Transverse colon (tissue), 4 donors: ENCODE measurements around the gene BBS1. TPM values are rescaled to one million over a fixed set of nuclear protein-coding genes. Genes with fewer than 3 reads are reported as not detected.
A peak's percentile ranks its signal among the peaks of the same experiment; 100 is the strongest.
"Not testable (repeated sequence)": the region's sequence is repeated elsewhere in the genome, so short reads cannot be mapped to it uniquely, and the experiment has no call there.

Experiments
- DNase-seq: peaks from one replicate; pipeline ENCODE4 v3.0.0-alpha.2; 2019
- H3K27ac ChIP-seq, 4 donors: fragments of 200-600 bp; sonication (generic); 2 replicates each; pipeline ENCODE4 v1.5.1; 2016 to 2018; ENCODE audit warnings: inconsistent platforms in 4 of 4
- H3K27me3 ChIP-seq: fragments of 200-600 bp; sonication (generic); 2 replicates; pipeline ENCODE4 v1.5.1; 2017; ENCODE audit warnings: inconsistent platforms
- H3K36me3 ChIP-seq, 4 donors: fragments of 200-600 bp; sonication (generic); 2 replicates each; pipeline ENCODE4 v1.5.1; 2017 to 2019; ENCODE audit warnings: inconsistent platforms in 4 of 4
- H3K4me1 ChIP-seq, 4 donors: fragments of 200-600 bp; sonication (generic); 2 replicates each; pipeline ENCODE4 v1.5.1; 2017 to 2020; ENCODE audit warnings: inconsistent platforms in 4 of 4
- H3K4me3 ChIP-seq, 4 donors: fragments of 200-600 bp; sonication (generic); 1 replicate in 1 of 4; 2 replicates in 3 of 4; pipeline versions ENCODE4 v1.5.1 to v1.6.1; 2017 to 2019; ENCODE audit warnings: inconsistent platforms in 4 of 4
- H3K9me3 ChIP-seq, 2 donors: fragments of 200-600 bp; sonication (generic); 2 replicates each; pipeline ENCODE4 v1.5.1; 2017 to 2019; ENCODE audit warnings: inconsistent platforms in 2 of 2
- EP300 ChIP-seq: sonication (generic); formaldehyde crosslinking; IDR thresholded peaks from one replicate; pipeline ENCODE4 v1.6.1; 2017; ENCODE audit warnings: antibody characterized with exemption, low read depth
- POLR2A ChIP-seq: fragments of 450-650 bp; IDR thresholded peaks from one replicate; pipeline ENCODE4 v1.6.1; 2016; ENCODE audit warnings: antibody characterized with exemption, mild to moderate bottlenecking, moderate library complexity
- POLR2AphosphoS5 ChIP-seq, 3 donors: sonication (generic); formaldehyde crosslinking; IDR thresholded peaks; one replicate each; pipeline ENCODE4 v1.6.1; 2016; ENCODE audit warnings: antibody characterized with exemption in 3 of 3
- WGBS, 2 donors: methylation state at CpG; one replicate each; pipeline ENCODE4 v1.1.5; 2018; ENCODE audit warnings: low coverage in 1 of 2; 5-methylcytosine and 5-hydroxymethylcytosine counted together
- in situ Hi-C, 4 donors: fragments of 200-750 bp; cut with MboI; loops; one replicate each; pipeline versions ENCODE4 v1.15.0 to v1.15.1; 2017; ENCODE audit warnings: low sequenced_read_pairs in 3 of 4, low pct_ligation_motif_present in 1 of 4, low pct_unique_long_range_greater_than_20kb in 1 of 4
- intact Hi-C: fragments of 100-400 bp; cut with DNase I; formaldehyde crosslinking; loops from one replicate; pipeline ENCODE4 v1.15.1; 2023; ENCODE audit warnings: low total_unique reads
- total RNA-seq, 4 donors: library from RNA; depleted of rRNA; stranded (reverse); fragments of >200 nt; gene quantifications; one replicate each; pipeline ENCODE4 v1.1.0, GENCODE V29; 2016
- TF ChIP-seq, protein P1 (sequence below), 5 experiments: fragments of 200-600 bp in 3 of 5; fragments of 450-650 bp in 2 of 5; sonication (generic) in 3 of 5; IDR thresholded peaks; 1 replicate in 2 of 5; 2 replicates in 3 of 5; pipeline ENCODE4 v1.5.1; 2016 to 2017; ENCODE audit warnings: antibody characterized with exemption in 5 of 5, inconsistent platforms in 3 of 5, mild to moderate bottlenecking in 2 of 5, moderate library complexity in 1 of 5

BBS1 gene
- total RNA-seq, 4 donors from 2014 or later = 33.3 to 146 (median 56.0) TPM

DNA sequence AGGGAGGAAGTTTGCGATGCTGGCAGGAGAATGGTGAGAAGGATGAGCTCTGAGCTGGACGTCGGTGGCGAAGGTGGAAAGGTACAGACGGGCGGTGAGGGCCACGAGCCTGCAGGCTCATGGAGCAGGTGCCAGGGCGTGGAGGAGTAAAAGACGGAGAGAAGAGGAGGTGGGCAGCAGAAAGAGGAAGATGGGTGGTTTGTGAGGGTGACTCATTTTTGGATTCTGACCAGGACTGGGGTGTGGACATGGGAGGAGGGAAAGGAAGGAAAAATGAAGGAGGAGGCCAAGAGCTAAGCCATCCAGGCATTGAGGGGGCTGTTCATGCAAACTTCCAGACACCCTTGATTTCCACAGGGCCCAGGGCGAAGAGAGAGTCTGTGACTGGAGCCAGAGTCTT lies 31.9 kb downstream of the BBS1 start:
- in situ Hi-C loops = no loop called here
- H3K4me1 ChIP-seq = peaks cover 6 to 30% (median 19%) of the 10 kb centered on the region in 4 donors
- 84% methylated on average over 9 to 10 of the region's 10 CpGs for WGBS, 2 donors
- DNase-seq = no peak
- peaks cover 7% of the 10 kb centered on the region for H3K27me3 ChIP-seq
- no peaks in the 10 kb centered on the region for H3K36me3 ChIP-seq
- H3K4me3 ChIP-seq = no peak overlapping the region
- TF ChIP-seq, protein P1, sequence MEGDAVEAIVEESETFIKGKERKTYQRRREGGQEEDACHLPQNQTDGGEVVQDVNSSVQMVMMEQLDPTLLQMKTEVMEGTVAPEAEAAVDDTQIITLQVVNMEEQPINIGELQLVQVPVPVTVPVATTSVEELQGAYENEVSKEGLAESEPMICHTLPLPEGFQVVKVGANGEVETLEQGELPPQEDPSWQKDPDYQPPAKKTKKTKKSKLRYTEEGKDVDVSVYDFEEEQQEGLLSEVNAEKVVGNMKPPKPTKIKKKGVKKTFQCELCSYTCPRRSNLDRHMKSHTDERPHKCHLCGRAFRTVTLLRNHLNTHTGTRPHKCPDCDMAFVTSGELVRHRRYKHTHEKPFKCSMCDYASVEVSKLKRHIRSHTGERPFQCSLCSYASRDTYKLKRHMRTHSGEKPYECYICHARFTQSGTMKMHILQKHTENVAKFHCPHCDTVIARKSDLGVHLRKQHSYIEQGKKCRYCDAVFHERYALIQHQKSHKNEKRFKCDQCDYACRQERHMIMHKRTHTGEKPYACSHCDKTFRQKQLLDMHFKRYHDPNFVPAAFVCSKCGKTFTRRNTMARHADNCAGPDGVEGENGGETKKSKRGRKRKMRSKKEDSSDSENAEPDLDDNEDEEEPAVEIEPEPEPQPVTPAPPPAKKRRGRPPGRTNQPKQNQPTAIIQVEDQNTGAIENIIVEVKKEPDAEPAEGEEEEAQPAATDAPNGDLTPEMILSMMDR (IDR thresholded peaks at IDR 0.05) = no peak
- TF ChIP-seq EP300 = no peak
- no peak for TF ChIP-seq POLR2AphosphoS5 (IDR thresholded peaks at IDR 0.05)
- no peak for TF ChIP-seq POLR2A
- H3K9me3 ChIP-seq = no peaks in the 10 kb centered on the region
- intact Hi-C loops = no loop called here
- H3K27ac ChIP-seq = no peak overlapping the region

DNA sequence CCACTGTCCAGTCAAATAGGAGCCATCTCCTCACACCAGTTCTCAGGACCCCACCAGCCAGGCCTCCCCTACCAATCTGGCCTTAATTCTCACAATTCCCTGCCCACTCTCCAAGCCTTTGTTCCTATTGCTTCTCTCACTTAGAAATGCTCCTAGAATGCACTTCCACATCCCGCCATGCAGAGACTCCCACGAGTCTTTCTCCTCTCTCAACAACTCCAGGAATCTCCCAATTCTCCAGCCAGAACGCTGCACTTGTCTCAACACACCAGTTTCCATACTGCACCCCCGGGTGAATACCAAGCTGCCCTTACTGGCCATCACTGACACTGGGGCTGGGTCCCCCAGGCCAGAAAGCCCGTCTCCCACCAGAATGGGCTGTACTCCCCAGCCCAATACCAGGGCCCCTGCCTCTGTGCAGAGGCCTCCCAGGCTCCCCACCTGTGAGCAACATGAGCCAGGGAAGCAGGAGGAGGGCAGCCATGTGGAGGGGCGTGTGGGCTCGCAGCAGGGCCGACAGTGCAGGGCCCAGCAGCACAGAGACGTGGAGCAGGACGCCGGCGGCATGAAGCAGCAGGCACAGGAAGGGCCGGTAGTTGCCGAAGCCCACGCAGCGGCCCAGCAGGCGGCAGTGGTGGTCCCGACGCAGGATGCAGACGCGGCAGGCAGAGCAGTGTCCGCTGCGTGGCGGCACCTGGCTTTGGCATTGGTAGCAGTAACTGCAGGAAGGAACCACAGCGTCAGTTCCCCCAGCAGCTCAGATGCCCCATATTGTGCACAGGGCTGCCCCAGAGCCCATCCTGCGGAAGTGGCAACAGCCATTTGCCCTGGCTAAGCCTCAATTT lies 33.0 kb downstream of the BBS1 start:
- no peaks in the 10 kb centered on the region for H3K36me3 ChIP-seq
- H3K4me3 ChIP-seq = no peak overlapping the region
- H3K4me1 ChIP-seq = peaks cover 6 to 30% (median 19%) of the 10 kb centered on the region in 4 donors
- H3K27me3 ChIP-seq = peaks cover 11% of the 10 kb centered on the region
- no peaks in the 10 kb centered on the region for H3K9me3 ChIP-seq
- in situ Hi-C loops = no loop called here
- WGBS, 2 donors = 66 to 71% methylated on average over 2 to 10 of the region's 26 CpGs
- intact Hi-C loops = no loop called here
- peak overlapping the region in 1 of 4 donors; percentile 20 for H3K27ac ChIP-seq
- TF ChIP-seq POLR2AphosphoS5 (IDR thresholded peaks at IDR 0.05) (no peak), EP300 (no peak), POLR2A (no peak)
- TF ChIP-seq, protein P1 (IDR thresholded peaks at IDR 0.05) = peak in 2 of 5 experiments; percentile 13 to 20
- peak; percentile 60 for DNase-seq

DNA sequence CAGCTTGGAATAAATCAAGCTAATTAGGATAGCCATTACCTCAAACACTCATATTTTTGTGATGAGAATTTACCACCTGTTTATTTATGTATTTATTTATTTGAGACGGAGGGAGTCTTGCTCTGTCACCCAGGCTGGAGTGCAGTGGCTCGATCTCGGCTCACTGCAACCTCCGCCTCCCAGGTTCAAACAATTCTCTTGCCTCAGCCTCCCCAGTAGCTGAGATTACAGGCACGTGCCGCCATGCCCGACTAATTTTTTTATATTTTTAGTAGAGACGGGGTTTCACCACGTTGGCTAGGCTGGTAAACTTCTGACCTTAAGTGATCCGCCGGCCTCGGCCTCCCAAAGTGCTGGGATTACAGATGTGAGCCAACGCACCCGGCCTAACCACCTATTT lies 34.5 kb downstream of the BBS1 start:
- H3K9me3 ChIP-seq, DNase-seq, H3K36me3 ChIP-seq, in situ Hi-C loops, intact Hi-C loops: not testable (repeated sequence)
- WGBS, 2 donors = 58 to 61% methylated on average over 10 to 14 of the region's 14 CpGs
- peak overlapping the region in 3 of 4 donors; percentile 85 to 88 (median 86) for H3K27ac ChIP-seq
- H3K4me1 ChIP-seq = peaks cover 6 to 30% (median 19%) of the 10 kb centered on the region in 4 donors
- peaks cover 11% of the 10 kb centered on the region for H3K27me3 ChIP-seq
- peak overlapping the region in 2 of 4 donors; percentile 86 to 92 for H3K4me3 ChIP-seq

DNA sequence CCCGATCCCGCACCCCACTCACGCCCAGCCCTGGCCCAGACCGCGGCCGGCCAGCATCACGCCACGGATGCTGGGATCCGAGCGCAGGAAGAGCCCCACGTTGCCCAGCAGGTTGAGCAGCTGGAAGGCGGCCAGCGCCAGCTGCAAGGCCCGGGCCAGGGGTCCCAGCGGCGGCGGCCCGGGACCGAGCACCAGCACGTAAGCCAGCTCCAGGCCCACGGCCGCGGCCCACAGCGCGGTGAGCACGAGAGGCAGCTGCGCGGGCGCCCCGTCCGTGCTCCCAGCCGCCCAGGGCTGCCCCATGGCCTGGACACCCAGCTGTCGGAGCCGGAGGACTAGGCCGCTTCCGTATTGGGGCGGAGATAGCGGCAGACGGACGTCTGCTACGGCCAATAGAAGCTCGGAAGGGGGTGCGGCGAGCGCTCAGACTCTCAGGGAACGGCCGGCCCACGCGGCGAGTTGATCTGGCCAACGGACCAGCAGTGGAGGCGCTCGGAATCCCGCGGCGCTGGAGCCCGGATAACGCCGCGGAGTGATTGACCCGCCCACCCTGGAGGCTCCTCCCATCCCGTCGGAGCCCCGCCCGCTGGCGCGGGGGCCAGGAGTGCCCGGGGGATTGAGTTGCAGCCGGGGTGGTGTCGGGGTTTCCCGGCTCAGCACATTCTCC lies 35.4 kb downstream of the BBS1 start, which contains the start of gene ZDHHC24:
TSS of gene ZDHHC24 (minus strand) at position 348 of the 667 bp plus-strand sequence. CDS start at position 303, 45 bp downstream.
- H3K4me1 ChIP-seq = peaks cover 6 to 30% (median 19%) of the 10 kb centered on the region in 4 donors
- peak; percentile 97 for DNase-seq
- intact Hi-C loops = no loop called here
- no peaks in the 10 kb centered on the region for H3K36me3 ChIP-seq
- peaks cover 11% of the 10 kb centered on the region for H3K27me3 ChIP-seq
- TF ChIP-seq POLR2AphosphoS5 (IDR thresholded peaks at IDR 0.05) (peak; percentile 39 to 85 (median 69)), POLR2A (peak; percentile 60), EP300 (no peak)
- TF ChIP-seq, protein P1 (IDR thresholded peaks at IDR 0.05) = no peak
- in situ Hi-C loops = no loop called here
- peak within 1 kb of the TSS; percentile 78 to 88 (median 86) for H3K27ac ChIP-seq
- H3K9me3 ChIP-seq = no peaks in the 10 kb centered on the region
- WGBS, 2 donors = 0% methylated on average over 20 of the region's 71 CpGs; no CpG with 5 or more reads in 1 of the 2 donors
- H3K4me3 ChIP-seq = peak within 1 kb of the TSS; percentile 48 to 92 (median 76)
